Fibroblast of mammary gland (primary cell): Measurements from ENCODE around the gene FXYD3.

ENCODE experiments used
- DNase-seq: peaks from one replicate; pipeline ENCODE4 v3.0.0-alpha.2; 2010; ENCODE audit warnings: low read depth
- H3K4me3 ChIP-seq: 2 replicates; pipeline ENCODE4 v1.5.1; 2011; ENCODE audit warnings: low read depth, mild to moderate bottlenecking, low read length, moderate library complexity; ENCODE audit not compliant: control insufficient read depth
- CTCF ChIP-seq: conservative IDR thresholded peaks from 2 replicates; pipeline ENCODE4 v1.5.1; 2011; ENCODE audit warnings: low read depth, low read length, inconsistent platforms; ENCODE audit not compliant: control insufficient read depth, insufficient read depth

FXYD3 gene

GRCh38 chr19:35162471-35163326, 47.1 kb downstream of the FXYD3 start:
- no peak for TF ChIP-seq CTCF
- H3K4me3 ChIP-seq: no peak overlapping the region
- no peak for DNase-seq

DNA sequence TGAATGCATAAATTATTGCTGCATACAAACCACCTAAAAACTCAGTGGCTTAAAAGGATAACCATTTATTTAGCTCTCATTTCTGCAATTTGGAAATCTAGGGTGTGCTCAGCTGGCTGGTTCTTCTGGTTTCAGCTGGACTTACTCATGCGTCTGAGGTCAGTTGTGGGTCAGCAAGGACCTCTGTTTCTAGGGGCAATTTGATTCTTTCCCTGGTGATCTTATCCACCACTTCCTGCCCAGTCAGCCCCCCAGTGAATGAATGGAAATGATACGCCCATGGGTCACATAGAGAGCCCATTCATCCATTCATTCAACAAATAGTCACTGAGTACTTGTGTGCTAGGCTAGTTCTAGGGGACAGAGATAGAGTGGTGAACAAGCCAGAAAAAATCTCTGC, 48.8 kb downstream of the FXYD3 start:
- DNase-seq: no peak
- no peak overlapping the region for H3K4me3 ChIP-seq
- no peak for TF ChIP-seq CTCF

- H3K4me3 ChIP-seq: no peak overlapping the region
- TF ChIP-seq CTCF: no peak
- no peak for DNase-seq
Measured at GRCh38 chr19:35165200-35166058, 49.8 kb downstream of the FXYD3 start.

- TF ChIP-seq CTCF: no peak
- H3K4me3 ChIP-seq: no peak overlapping the region
- DNase-seq: no peak
Measured at GRCh38 chr19:35166100-35167063, 50.8 kb downstream of the FXYD3 start.

GRCh38 chr19:35167251-35168119, 51.9 kb downstream of the FXYD3 start:
- DNase-seq: no peak
- TF ChIP-seq CTCF: no peak
- H3K4me3 ChIP-seq: no peak overlapping the region
